SU-DHL-6 (cell line): ENCODE data around the gene FRMD1.

Experiments used
- CTCF ChIP-seq: fragments of 200-600 bp; sonication (generic); IDR thresholded peaks from one replicate; pipeline ENCODE4 v1.5.1; 2017; ENCODE audit warnings: antibody characterized with exemption, mild to moderate bottlenecking, low read length, moderate library complexity; ENCODE audit not compliant: insufficient read depth, poor library complexity, severe bottlenecking
- EZH2phosphoT487 ChIP-seq: fragments of 200-600 bp; sonication (generic), shearing (Covaris generic); conservative IDR thresholded peaks from 2 replicates; pipeline ENCODE4 v1.6.1; 2018; ENCODE audit warnings: mild to moderate bottlenecking, antibody characterized with exemption, low read length, moderate library complexity, mixed read lengths

GRCh38 chr6:168093634-168094033 lies 14.6 kb upstream of the FRMD1 start:
- no peak for TF ChIP-seq CTCF
- no peak for TF ChIP-seq EZH2phosphoT487
